H9 (cell line): ENCODE measurements around the gene TXLNB. TPM values are rescaled to one million over a fixed set of nuclear protein-coding genes. Genes with fewer than 3 reads are reported as not detected.

Experiments
- DNase-seq: peaks from one replicate; pipeline ENCODE4 v3.0.0-alpha.2; 2017
- H2AFZ ChIP-seq: one replicate; pipeline ENCODE4 v1.6.1; 2013; ENCODE audit warnings: mild to moderate bottlenecking, low read length, control low read depth, moderate library complexity
- H2AK5ac ChIP-seq: 2 replicates; pipeline ENCODE4 v1.6.1; 2013; ENCODE audit warnings: low read length, control low read depth, mixed read lengths; ENCODE audit not compliant: insufficient read length
- H2BK120ac ChIP-seq: one replicate; pipeline ENCODE4 v1.6.1; 2013; ENCODE audit warnings: low read depth, mild to moderate bottlenecking, low read length, control low read depth, inconsistent platforms; ENCODE audit not compliant: poor library complexity, severe bottlenecking
- H2BK12ac ChIP-seq: 2 replicates; pipeline ENCODE4 v1.6.1; 2013; ENCODE audit warnings: low read length, control low read depth, mixed read lengths, low read depth; ENCODE audit not compliant: insufficient read length
- H2BK15ac ChIP-seq: 2 replicates; pipeline ENCODE4 v1.6.1; 2013; ENCODE audit warnings: low read depth, low read length, control low read depth
- H2BK20ac ChIP-seq: one replicate; pipeline ENCODE4 v1.6.1; 2013; ENCODE audit warnings: low read depth, mild to moderate bottlenecking, low read length, control low read depth, inconsistent platforms; ENCODE audit not compliant: poor library complexity, severe bottlenecking
- H2BK5ac ChIP-seq: 2 replicates; pipeline ENCODE4 v1.6.1; 2013; ENCODE audit warnings: low read length, control low read depth, mixed read lengths; ENCODE audit not compliant: insufficient read length
- H3K14ac ChIP-seq: 2 replicates; pipeline ENCODE4 v1.6.1; 2013; ENCODE audit warnings: low read length, control low read depth; ENCODE audit not compliant: insufficient read depth
- H3K18ac ChIP-seq: 2 replicates; pipeline ENCODE4 v1.6.1; 2013; ENCODE audit warnings: low read depth, mild to moderate bottlenecking, mixed read lengths, low read length, control low read depth; ENCODE audit not compliant: insufficient read length
- H3K23ac ChIP-seq: 2 replicates; pipeline ENCODE4 v1.6.1; 2013; ENCODE audit warnings: low read length, control low read depth, mixed read lengths, low read depth; ENCODE audit not compliant: insufficient read length
- H3K23me2 ChIP-seq: 2 replicates; pipeline ENCODE4 v1.6.1; 2013; ENCODE audit warnings: low read depth, mild to moderate bottlenecking, mixed read lengths, low read length, control low read depth; ENCODE audit not compliant: insufficient read length, poor library complexity, severe bottlenecking
- H3K27ac ChIP-seq: 2 replicates; pipeline ENCODE4 v1.5.1; 2013; ENCODE audit warnings: low read length, control low read depth, mixed read lengths, low read depth; ENCODE audit not compliant: insufficient read length
- H3K27me3 ChIP-seq: 2 replicates; pipeline ENCODE4 v1.6.1; 2013; ENCODE audit warnings: low read length, control low read depth, inconsistent platforms; ENCODE audit not compliant: insufficient read depth
- H3K4ac ChIP-seq: 2 replicates; pipeline ENCODE4 v1.6.1; 2013; ENCODE audit warnings: low read depth, mild to moderate bottlenecking, control low read depth, inconsistent platforms, low read length, moderate library complexity
- H3K4me1 ChIP-seq: 2 replicates; pipeline ENCODE4 v1.6.1; 2013; ENCODE audit warnings: low read length, control low read depth, inconsistent platforms; ENCODE audit not compliant: insufficient read depth
- H3K4me2 ChIP-seq: 2 replicates; pipeline ENCODE4 v1.6.1; 2013; ENCODE audit warnings: low read length, control low read depth, mixed read lengths; ENCODE audit not compliant: insufficient read length, insufficient read depth
- H3K56ac ChIP-seq: 2 replicates; pipeline ENCODE4 v1.6.1; 2013; ENCODE audit warnings: low read depth, mild to moderate bottlenecking, mixed read lengths, low read length, control low read depth; ENCODE audit not compliant: insufficient read length
- H3K79me1 ChIP-seq: 2 replicates; pipeline ENCODE4 v1.6.1; 2013; ENCODE audit warnings: low read depth, mild to moderate bottlenecking, moderate library complexity, low read length, control low read depth, inconsistent platforms; ENCODE audit not compliant: insufficient read depth, poor library complexity, severe bottlenecking
- H3K79me2 ChIP-seq: 2 replicates; pipeline ENCODE4 v1.6.1; 2013; ENCODE audit warnings: low read length, control low read depth, inconsistent platforms; ENCODE audit not compliant: insufficient read depth
- H3K9ac ChIP-seq: 2 replicates; pipeline ENCODE4 v1.6.1; 2013; ENCODE audit warnings: low read length, control low read depth, mixed read lengths; ENCODE audit not compliant: insufficient read length; ENCODE audit errors: extremely low read depth
- H3K9me3 ChIP-seq: one replicate; pipeline ENCODE4 v1.6.1; 2013; ENCODE audit warnings: low read depth, low read length, inconsistent platforms; ENCODE audit not compliant: control insufficient read depth
- H3T11ph ChIP-seq: one replicate; pipeline ENCODE4 v1.6.1; 2013; ENCODE audit warnings: mild to moderate bottlenecking, low read length, control low read depth, inconsistent platforms
- H4K20me1 ChIP-seq: one replicate; pipeline ENCODE4 v1.6.1; 2013; ENCODE audit not compliant: control insufficient read depth, insufficient read length, insufficient read depth
- H4K5ac ChIP-seq: 2 replicates; pipeline ENCODE4 v1.6.1; 2013; ENCODE audit warnings: low read depth, mild to moderate bottlenecking, mixed read lengths, low read length, control low read depth; ENCODE audit not compliant: insufficient read length
- H4K8ac ChIP-seq: replicated peaks from 2 replicates; pipeline ENCODE4 v1.6.1; 2013; ENCODE audit warnings: low read length, control low read depth, mixed read lengths, low read depth; ENCODE audit not compliant: insufficient read length
- H4K91ac ChIP-seq: 2 replicates; pipeline ENCODE4 v1.6.1; 2013; ENCODE audit warnings: low read depth, mild to moderate bottlenecking, moderate library complexity, mixed read lengths, low read length, control low read depth; ENCODE audit not compliant: insufficient read length
- H3K27ac Mint-ChIP-seq, 3 experiments: 2 replicates in 2 of 3; 3 replicates in 1 of 3; pipeline ENCODE4 v1.8.0; 2020 to 2021; ENCODE audit warnings: mixed read lengths in 3 of 3, mild to moderate bottlenecking in 1 of 3, moderate library complexity in 1 of 3
- H3K27me3 Mint-ChIP-seq: 2 replicates; pipeline ENCODE4 v1.8.0; 2021; ENCODE audit warnings: low read depth, mild to moderate bottlenecking, moderate library complexity, mixed read lengths
- H3K36me3 Mint-ChIP-seq, 3 experiments: 2 replicates in 2 of 3; 3 replicates in 1 of 3; pipeline ENCODE4 v1.8.0; 2020 to 2021; ENCODE audit warnings: low read depth in 3 of 3, mixed read lengths in 3 of 3; ENCODE audit not compliant: insufficient read depth in 1 of 3
- H3K4me1 Mint-ChIP-seq, 2 experiments: 2 replicates each; pipeline ENCODE4 v1.8.0; 2020; ENCODE audit warnings: mixed read lengths in 2 of 2
- H3K4me3 Mint-ChIP-seq, 2 experiments: 2 replicates in 1 of 2; 3 replicates in 1 of 2; pipeline ENCODE4 v1.8.0; 2020 to 2021; ENCODE audit warnings: mild to moderate bottlenecking in 2 of 2, mixed read lengths in 2 of 2, moderate library complexity in 1 of 2
- H3K9me3 Mint-ChIP-seq, 2 experiments: 2 replicates in 1 of 2; 3 replicates in 1 of 2; pipeline ENCODE4 v1.8.0; 2020; ENCODE audit warnings: mild to moderate bottlenecking in 2 of 2, mixed read lengths in 2 of 2, moderate library complexity in 1 of 2
- CTCF ChIP-seq: fragments of 200-600 bp; sonication (generic); conservative IDR thresholded peaks from 3 replicates; pipeline ENCODE4 v1.8.0; 2021; ENCODE audit warnings: antibody characterized with exemption, mild to moderate bottlenecking
- WGBS: extraction: QIAGEN DNeasy Blood & Tissue Kit; methylation state at CpG from one replicate; pipeline ENCODE4 v1.1.7; 2013; ENCODE audit warnings: missing lambda C conversion rate, low lambda C conversion rate, mixed read lengths; ENCODE audit not compliant: insufficient read length; ENCODE audit errors: extremely low coverage; 5-methylcytosine and 5-hydroxymethylcytosine counted together
- total RNA-seq: library from RNA; stranded (reverse); gene quantifications from 2 replicates; pipeline ENCODE4 v1.2.1, GENCODE V29; 2021

The TXLNB gene
- total RNA-seq, 1 experiment from 2014 or later: 0.04 TPM

DNA sequence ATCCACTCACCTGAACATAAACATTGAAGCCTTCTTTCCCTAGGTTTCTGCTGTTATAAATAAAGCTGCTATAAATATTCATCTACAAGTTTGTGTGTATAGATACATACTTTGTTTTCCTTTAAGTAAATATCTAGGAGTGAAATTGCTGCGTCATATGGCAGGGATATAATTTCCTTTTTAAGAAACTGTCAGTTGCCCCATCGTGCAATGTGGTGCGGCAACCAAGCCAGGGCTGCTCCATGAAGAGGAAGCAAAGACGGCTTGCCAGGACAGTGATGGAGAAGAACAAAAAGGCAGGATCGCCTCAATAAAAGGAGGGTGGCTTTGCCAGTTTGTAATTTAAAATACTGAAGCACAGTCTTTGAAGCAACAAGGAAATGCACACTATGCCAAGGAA is 46.0 kb upstream of the TXLNB start:
- no peaks in the 10 kb centered on the region for H3K79me2 ChIP-seq
- H3K27ac ChIP-seq: no peak overlapping the region
- no peak for TF ChIP-seq CTCF
- H2BK5ac ChIP-seq: no peak overlapping the region
- no peak overlapping the region for H3K23ac ChIP-seq
- H2AK5ac ChIP-seq: no peak overlapping the region
- H4K8ac ChIP-seq: no peak overlapping the region
- H3K79me1 ChIP-seq: no peaks in the 10 kb centered on the region
- no peak overlapping the region for H2BK12ac ChIP-seq
- Mint-ChIP-seq H3K4me3 (no peak overlapping the region), H3K27ac (no peak overlapping the region), H3K27me3 (no peaks in the 10 kb centered on the region), H3K4me1 (peaks cover 7 to 10% of the 10 kb centered on the region in 2 experiments), H3K9me3 (no peaks in the 10 kb centered on the region; a peak in 1 of 5 replicates), H3K36me3 (peaks cover 0 to 9% (median 0%) of the 10 kb centered on the region in 3 experiments; a peak in 2 of 7 replicates)
- H2BK120ac ChIP-seq: no peak overlapping the region
- H4K91ac ChIP-seq: no peak overlapping the region
- WGBS: no CpG with 5 or more reads among the region's 5 CpGs
- no peak overlapping the region for H3K4me2 ChIP-seq
- H3K4ac ChIP-seq: no peak overlapping the region
- H2BK15ac ChIP-seq: no peak overlapping the region
- H2BK20ac ChIP-seq: no peak overlapping the region
- no peaks in the 10 kb centered on the region for H3K9me3 ChIP-seq
- H3T11ph ChIP-seq: no peak overlapping the region
- no peaks in the 10 kb centered on the region for H4K20me1 ChIP-seq
- no peak overlapping the region for H3K9ac ChIP-seq
- H2AFZ ChIP-seq: no peak overlapping the region
- H3K14ac ChIP-seq: no peak overlapping the region
- no peaks in the 10 kb centered on the region for H3K27me3 ChIP-seq
- no peak overlapping the region for H3K56ac ChIP-seq
- H3K4me1 ChIP-seq: no peaks in the 10 kb centered on the region
- H3K18ac ChIP-seq: no peak overlapping the region
- H3K23me2 ChIP-seq: no peaks in the 10 kb centered on the region
- no peak for DNase-seq
- no peak overlapping the region for H4K5ac ChIP-seq
